NCI-H128 (cell line): ENCODE results near the gene RPL10.
"Not testable (repeated sequence)": the region's sequence is repeated elsewhere in the genome, so short reads cannot be mapped to it uniquely, and the experiment has no call there.

Source experiments
- DNase-seq: peaks from one replicate; lab custom pipeline; 2025; ENCODE audit not compliant: unreplicated experiment; lab: John Stamatoyannopoulos, UW

Gene RPL10

GRCh38 chrX:154375156-154375504 is 23.0 kb upstream of the RPL10 start:
- no peak for DNase-seq

DNA sequence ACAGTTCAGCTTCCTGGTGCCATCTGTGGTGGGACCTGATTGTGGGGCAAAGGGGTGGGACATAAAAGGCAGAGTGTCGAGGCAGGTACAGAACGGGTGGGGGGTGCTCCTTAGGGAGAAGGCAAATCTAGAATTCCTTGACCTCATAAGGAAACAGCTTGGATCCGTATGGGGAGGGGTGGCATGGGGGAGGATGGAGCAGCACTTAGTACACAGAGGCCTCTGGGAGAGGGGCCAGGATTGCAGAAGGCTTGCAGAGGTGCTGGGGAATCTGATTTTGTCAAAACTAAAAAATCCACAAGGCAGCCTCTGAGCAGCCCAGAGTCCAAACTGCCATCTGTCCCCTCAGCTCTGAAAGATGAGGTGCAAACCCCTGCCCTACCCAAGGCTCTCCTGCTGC is 21.4 kb upstream of the RPL10 start:
- no peak for DNase-seq

GRCh38 chrX:154378059-154378798 is 19.9 kb upstream of the RPL10 start:
- DNase-seq = peak; percentile 7

- DNase-seq = peak; percentile 96
These were observed 19.2 kb upstream of the RPL10 start, which contains the start of gene EMD for GRCh38 chrX:154378799-154379568. TSS of gene EMD (plus strand) at chrX:154379295. CDS start at chrX:154379485, 190 bp downstream.

- no peak for DNase-seq
These were observed 18.6 kb upstream of the RPL10 start for GRCh38 chrX:154379569-154379951.

DNA sequence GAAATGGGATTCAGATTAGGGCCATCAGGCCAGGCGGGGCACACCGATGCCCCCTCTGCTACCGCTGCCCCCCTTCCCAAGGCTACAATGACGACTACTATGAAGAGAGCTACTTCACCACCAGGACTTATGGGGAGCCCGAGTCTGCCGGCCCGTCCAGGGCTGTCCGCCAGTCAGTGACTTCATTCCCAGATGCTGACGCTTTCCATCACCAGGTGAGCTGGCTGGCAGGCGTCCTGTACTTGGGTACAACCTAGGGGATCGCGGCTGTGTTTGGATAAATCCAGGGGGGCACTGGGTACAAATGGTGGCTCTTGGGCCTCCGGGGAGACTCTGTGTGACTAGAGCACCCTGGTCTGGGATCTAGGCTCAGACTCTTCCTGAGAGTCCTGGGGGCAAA is 18.0 kb upstream of the RPL10 start:
- no peak for DNase-seq

- DNase-seq = no peak
These were observed 17.4 kb upstream of the RPL10 start for GRCh38 chrX:154380787-154381186.

- DNase-seq = no peak
These were observed 16.9 kb upstream of the RPL10 start for GRCh38 chrX:154381271-154381670.

- DNase-seq = no peak
These were observed 15.6 kb upstream of the RPL10 start for GRCh38 chrX:154382483-154383069.

DNA sequence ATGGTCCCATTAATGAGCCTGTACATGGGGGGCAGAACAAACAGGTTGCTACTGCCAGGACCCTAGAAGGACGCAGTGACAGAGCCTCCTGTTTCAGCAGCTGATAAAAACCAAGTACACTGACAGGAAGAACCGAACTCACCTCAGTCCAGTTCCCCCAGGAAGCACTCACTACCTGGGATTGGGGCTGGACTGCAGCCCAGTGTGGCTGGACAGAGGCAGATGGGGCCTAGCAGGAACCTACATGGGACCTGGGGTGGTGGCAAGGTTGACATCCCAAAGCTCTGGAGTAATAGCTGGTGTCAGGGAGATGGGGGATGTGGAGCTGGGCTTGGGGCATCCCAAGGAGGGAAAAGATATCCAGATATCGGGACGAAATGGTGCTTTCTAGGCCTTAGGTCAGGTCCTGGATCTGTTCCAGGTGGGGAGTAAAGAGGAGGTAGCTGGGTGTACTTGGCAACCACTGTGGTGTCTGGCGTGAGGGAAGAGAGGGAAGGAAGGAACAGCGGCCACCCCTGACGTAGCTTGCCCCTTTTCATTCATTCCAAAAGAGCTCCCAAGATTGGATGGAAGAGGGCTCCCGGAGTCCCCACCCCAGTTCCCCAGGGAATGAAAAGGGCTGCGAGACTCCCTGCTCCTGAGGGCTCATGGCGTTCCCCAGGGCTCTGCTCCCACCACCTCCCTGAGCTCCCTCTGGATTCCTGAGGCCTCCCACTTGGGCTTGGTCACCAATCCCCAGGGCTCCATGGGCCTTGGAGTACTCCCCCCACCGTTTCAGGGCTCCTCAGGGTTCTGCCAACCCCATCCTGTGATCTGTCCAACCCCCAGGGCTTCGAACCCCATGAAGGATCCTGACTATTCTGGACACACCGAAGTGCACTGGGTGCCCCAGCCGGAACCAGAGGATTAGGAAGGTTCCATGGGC is 14.6 kb upstream of the RPL10 start:
- DNase-seq = no peak

DNA sequence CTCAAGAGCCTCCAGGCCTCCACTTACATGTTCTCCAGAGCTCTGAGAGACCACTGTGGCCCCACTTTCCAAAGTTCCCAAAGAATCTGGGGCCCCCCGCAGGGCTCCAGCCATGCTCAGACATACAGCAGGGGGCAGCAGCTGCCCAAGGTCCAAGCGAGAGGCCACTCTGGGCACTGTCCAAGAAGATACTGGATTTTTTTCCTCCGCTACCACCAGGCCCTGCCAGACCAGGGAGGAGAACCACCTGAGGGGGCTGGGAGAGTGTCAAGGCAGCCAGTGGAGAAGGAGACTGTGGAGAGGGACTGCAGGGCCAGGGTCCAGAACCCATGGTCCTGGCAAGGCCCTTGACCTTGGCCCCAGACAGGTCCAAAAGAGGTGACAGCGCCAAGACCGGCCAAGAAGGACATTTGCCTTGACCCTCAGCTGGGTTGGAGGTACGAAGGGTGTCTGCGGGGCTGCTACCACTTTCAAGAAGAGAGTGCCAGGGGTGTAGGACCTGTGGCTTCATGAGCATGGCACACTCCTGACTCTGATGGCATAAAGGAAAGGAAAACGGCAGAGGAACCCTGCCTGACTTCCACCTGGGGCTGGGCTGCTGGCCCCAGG is 13.8 kb upstream of the RPL10 start:
- DNase-seq = no peak

- DNase-seq = not testable (repeated sequence)
These were observed 10.1 kb upstream of the RPL10 start for GRCh38 chrX:154388094-154388493.

DNA sequence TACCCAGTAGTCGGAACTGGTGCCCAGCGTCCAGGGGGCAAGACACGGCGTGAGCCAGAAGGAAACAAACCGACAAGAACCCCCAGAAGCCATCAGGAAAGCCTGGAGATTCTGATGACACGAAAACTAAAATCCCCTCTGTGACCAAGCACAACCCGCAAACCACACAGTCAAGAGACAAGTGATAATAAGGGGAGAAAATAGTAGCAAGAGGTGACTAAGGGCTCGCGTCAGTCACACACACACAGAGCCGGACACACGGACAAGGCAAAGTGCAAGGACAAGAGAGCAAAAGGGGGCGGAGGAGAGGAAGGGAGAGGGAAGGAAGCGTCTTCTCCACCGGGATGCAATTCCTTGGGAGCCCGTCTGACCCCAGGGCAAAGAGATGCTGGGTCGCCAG is 9.5 kb upstream of the RPL10 start:
- not testable (repeated sequence) for DNase-seq

DNA sequence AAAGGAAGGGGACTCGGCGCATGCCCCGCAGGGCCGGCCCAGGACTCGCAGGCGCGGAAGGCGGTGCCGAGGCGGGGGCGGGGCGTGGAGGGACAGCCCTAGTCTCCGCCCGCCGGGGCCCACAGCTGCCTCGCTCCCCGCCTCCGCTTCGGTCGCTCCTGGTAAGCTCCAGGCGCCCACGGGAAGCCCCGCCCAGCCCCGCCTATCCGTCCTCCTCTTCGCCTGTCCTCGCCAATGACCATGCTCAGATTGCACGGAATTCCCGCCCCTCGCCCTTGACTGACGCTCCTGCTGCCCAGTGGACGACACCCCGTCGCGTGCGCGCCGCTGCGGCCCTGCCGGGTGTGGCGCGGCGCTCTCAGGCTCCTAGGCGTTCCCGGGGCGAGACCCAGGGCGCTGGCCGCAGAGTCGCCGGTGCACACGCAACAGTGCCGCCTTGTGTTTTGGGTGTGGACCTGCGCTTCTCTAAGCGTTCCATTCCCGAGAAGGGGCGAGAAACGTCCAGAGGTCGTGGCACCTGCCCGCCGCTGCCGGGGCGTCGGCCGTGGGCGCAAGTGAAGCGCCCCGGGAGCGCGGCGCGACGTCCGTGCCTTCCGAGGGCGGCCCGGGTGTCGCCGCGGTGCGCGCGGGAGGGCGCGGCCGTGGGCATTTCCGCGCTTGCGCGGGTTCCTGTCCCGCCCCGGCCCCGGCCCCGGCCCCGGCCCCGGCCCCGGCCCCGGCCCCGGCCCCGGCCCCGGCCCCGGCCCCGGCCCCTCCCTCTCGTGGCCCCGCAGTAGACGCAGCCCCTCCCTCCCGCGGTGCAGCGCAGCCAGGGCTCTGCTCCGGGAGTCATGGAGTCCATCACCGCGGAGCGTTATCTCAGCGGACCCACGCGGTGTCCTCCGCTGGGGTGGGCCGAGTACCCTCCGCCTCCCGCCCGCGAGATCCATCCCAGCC is 8.1 kb upstream of the RPL10 start:
- DNase-seq = not testable (repeated sequence)

DNA sequence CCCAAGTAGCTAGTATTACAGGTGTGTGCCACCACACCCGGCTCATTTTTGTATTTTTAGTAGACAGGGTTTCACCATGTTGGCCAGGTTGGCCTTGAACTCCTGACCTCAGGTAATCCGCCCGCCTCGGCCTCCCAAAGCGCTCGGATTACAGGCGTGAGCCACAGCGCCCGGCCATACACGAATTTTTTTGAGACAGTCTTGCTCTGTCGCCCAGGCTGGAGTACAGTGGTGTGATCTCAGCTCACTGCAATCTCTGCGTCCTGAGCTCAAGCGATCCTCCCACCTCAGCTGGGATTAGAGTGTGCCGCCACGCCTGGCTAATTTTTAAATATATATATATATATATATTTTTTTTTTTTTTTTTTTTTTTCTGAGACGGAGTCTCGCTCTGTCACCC is 1.8 kb upstream of the RPL10 start:
- DNase-seq = not testable (repeated sequence)

GRCh38 chrX:154396973-154397887 is 947 bp upstream of the RPL10 start:
- no peak for DNase-seq

DNA sequence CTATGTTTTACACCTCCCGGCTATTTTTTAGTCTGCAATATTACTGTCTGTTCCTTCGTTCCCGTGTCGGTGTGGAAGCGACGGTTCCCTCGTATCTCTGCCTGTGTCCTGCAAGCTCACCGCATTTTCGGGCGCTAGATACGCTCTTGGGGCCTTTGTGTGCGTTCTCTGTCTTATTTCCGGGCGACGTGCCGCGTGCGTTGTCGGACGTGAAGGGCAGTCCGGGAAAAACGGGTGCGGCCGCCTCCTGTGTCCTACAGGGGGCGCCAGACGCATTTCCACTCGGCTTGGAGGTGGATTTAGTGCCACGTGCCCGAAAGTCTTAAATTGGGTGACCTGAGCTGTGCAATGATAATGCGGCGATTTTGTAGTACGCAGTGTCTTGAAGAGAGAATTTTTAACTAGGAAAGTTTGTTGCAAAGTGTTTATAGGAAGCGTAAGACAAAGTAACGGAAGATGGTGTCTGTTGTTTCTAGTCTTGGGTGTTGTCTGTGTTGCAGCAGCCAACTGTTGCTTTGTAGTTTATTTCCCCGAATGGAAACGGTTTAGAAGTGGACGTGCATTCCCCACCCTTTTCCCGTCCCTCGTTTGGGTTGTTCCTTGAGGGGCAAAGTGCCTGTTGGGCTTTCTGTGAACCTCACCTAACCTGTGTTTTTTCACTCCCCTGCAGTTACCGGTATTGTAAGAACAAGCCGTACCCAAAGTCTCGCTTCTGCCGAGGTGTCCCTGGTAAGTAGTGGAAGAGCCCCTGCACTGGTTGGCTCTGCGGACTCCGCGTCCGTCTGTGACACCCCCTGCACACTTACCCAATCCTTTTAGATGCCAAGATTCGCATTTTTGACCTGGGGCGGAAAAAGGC is 720 bp downstream of the RPL10 start:
- peak; percentile 64 for DNase-seq
